H1 (cell line): ENCODE data around the gene AMY1B. TPM values are rescaled to one million over a fixed set of nuclear protein-coding genes. Genes with fewer than 3 reads are reported as not detected.
"Not testable (repeated sequence)": the region's sequence is repeated elsewhere in the genome, so short reads cannot be mapped to it uniquely, and the experiment has no call there.

Experiments
- CTCF ChIA-PET: fragments of 300-600 bp; sonication (Branson Sonifier 250); formaldehyde crosslinking; loops from one replicate; lab custom pipeline; 2021; ENCODE audit not compliant: partially characterized antibody; lab: Charles Lee
- POLR2A ChIA-PET: fragments of 300-600 bp; sonication (Branson Sonifier 250); formaldehyde crosslinking; loops from one replicate; lab custom pipeline; 2021; ENCODE audit warnings: inconsistent platforms; ENCODE audit not compliant: partially characterized antibody; lab: Charles Lee
- DNase-seq, 2 experiments: peaks; one replicate each; pipeline versions ENCODE4 v3.0.0 to v3.0.0-alpha.2; 2010 to 2022; ENCODE audit warnings: low spot score in 2 of 2, low read depth in 1 of 2, mixed read lengths in 1 of 2
- FAIRE-seq: peaks from 2 replicates; lab custom pipeline; 2011; peaks lifted over from hg19 to GRCh38; lab: Jason Lieb, UNC
- H2AFZ ChIP-seq: 2 replicates; pipeline ENCODE4 v1.8.1; 2012; ENCODE audit warnings: low read length, inconsistent platforms
- H2AK5ac ChIP-seq: 2 replicates; pipeline ENCODE4 v1.6.1; 2013; ENCODE audit warnings: low read depth, low read length
- H2BK120ac ChIP-seq: replicated peaks from 2 replicates; pipeline ENCODE3; 2013; ENCODE audit warnings: low read depth, low read length, inconsistent platforms
- H2BK12ac ChIP-seq: 2 replicates; pipeline ENCODE4 v1.6.1; 2013; ENCODE audit warnings: low read depth, low read length
- H2BK15ac ChIP-seq: 2 replicates; pipeline ENCODE4 v1.6.1; 2013; ENCODE audit warnings: low read length
- H2BK20ac ChIP-seq: 2 replicates; pipeline ENCODE4 v1.6.1; 2013; ENCODE audit warnings: low read length
- H2BK5ac ChIP-seq: 2 replicates; pipeline ENCODE4 v1.6.1; 2013; ENCODE audit warnings: low read depth, low read length
- H3K14ac ChIP-seq: 2 replicates; pipeline ENCODE4 v1.6.1; 2013; ENCODE audit warnings: inconsistent platforms; ENCODE audit not compliant: insufficient read length
- H3K18ac ChIP-seq: 2 replicates; pipeline ENCODE4 v1.6.1; 2013; ENCODE audit warnings: low read length; ENCODE audit errors: extremely low read depth
- H3K23ac ChIP-seq: 2 replicates; pipeline ENCODE4 v1.6.1; 2013; ENCODE audit warnings: inconsistent platforms; ENCODE audit not compliant: insufficient read length
- H3K23me2 ChIP-seq: 2 replicates; pipeline ENCODE4 v1.6.1; 2013; ENCODE audit warnings: low read depth, low read length
- H3K27ac ChIP-seq: 2 replicates; pipeline ENCODE4 v1.6.1; 2011; ENCODE audit warnings: low read depth, low read length, inconsistent platforms
- H3K27me3 ChIP-seq, 4 experiments: replicated peaks in 1 of 4; 1 replicate in 1 of 4; 2 replicates in 3 of 4; pipeline versions ENCODE4 v1.6.1 to v1.8.1; 2011 to 2013; ENCODE audit warnings: low read length in 3 of 4, mild to moderate bottlenecking in 3 of 4, inconsistent platforms in 2 of 4, mixed read lengths in 2 of 4, moderate library complexity in 1 of 4; ENCODE audit not compliant: control insufficient read depth in 3 of 4, insufficient read depth in 3 of 4; ENCODE audit errors: extremely low read depth in 1 of 4
- H3K36me3 ChIP-seq, 4 experiments: 2 replicates each; pipeline versions ENCODE4 v1.6.1 to v1.8.1; 2011 to 2013; ENCODE audit warnings: mild to moderate bottlenecking in 4 of 4, low read length in 3 of 4, moderate library complexity in 2 of 4, control low read depth in 1 of 4, inconsistent platforms in 1 of 4; ENCODE audit not compliant: insufficient read depth in 4 of 4, control insufficient read depth in 2 of 4
- H3K4ac ChIP-seq: replicated peaks from 2 replicates; pipeline ENCODE3; 2013; ENCODE audit warnings: low read length, low read depth, mixed read lengths, inconsistent platforms; ENCODE audit not compliant: insufficient read length
- H3K4me1 ChIP-seq, 4 experiments: replicated peaks in 1 of 4; 1 replicate in 1 of 4; 2 replicates in 3 of 4; pipeline versions ENCODE4 v1.6.1 to v1.8.1; 2011 to 2013; ENCODE audit warnings: low read length in 3 of 4, inconsistent platforms in 2 of 4, mixed read lengths in 1 of 4; ENCODE audit not compliant: insufficient read depth in 4 of 4, control insufficient read depth in 3 of 4
- H3K4me2 ChIP-seq, 2 experiments: 2 replicates each; pipeline versions ENCODE4 v1.6.1 to v1.8.1; 2011 to 2013; ENCODE audit warnings: low read depth in 2 of 2, low read length in 2 of 2, control low read depth in 1 of 2, inconsistent platforms in 1 of 2, mild to moderate bottlenecking in 1 of 2; ENCODE audit not compliant: insufficient read depth in 1 of 2
- H3K4me3 ChIP-seq, 4 experiments: fragments of 200-600, 300-600 bp in 1 of 4; sonication (generic), shearing (Covaris generic), sonication (Bioruptor Twin) in 1 of 4; 2 replicates each; pipeline versions ENCODE4 v1.5.1 to v1.8.1; 2011 to 2016; ENCODE audit warnings: low read length in 4 of 4, low read depth in 3 of 4, control low read depth in 2 of 4, inconsistent platforms in 2 of 4, mild to moderate bottlenecking in 2 of 4, mixed read lengths in 1 of 4, moderate library complexity in 1 of 4; ENCODE audit not compliant: insufficient read depth in 2 of 4; ENCODE audit errors: extremely low read depth in 1 of 4
- H3K56ac ChIP-seq: replicated peaks from 2 replicates; pipeline ENCODE3; 2013; ENCODE audit warnings: low read depth, mild to moderate bottlenecking, mixed read lengths, low read length, inconsistent platforms; ENCODE audit not compliant: insufficient read length
- H3K79me1 ChIP-seq: 2 replicates; pipeline ENCODE4 v1.6.1; 2013; ENCODE audit warnings: low read depth, low read length, control low read depth
- H3K79me2 ChIP-seq, 2 experiments: 2 replicates each; pipeline versions ENCODE4 v1.6.1 to v1.8.1; 2012 to 2013; ENCODE audit warnings: low read length in 2 of 2, mild to moderate bottlenecking in 2 of 2, inconsistent platforms in 1 of 2; ENCODE audit not compliant: insufficient read depth in 2 of 2, control insufficient read depth in 1 of 2
- H3K9ac ChIP-seq, 4 experiments: replicated peaks in 1 of 4; 1 replicate in 1 of 4; 2 replicates in 3 of 4; pipeline versions ENCODE4 v1.6.1 to v1.8.1; 2011 to 2013; ENCODE audit warnings: low read depth in 3 of 4, low read length in 3 of 4, control low read depth in 2 of 4, mild to moderate bottlenecking in 2 of 4, moderate library complexity in 2 of 4, inconsistent platforms in 1 of 4; ENCODE audit errors: extremely low read depth in 1 of 4
- H3K9me3 ChIP-seq, 2 experiments: 2 replicates each; pipeline versions ENCODE4 v1.6.1 to v1.8.1; 2012 to 2013; ENCODE audit warnings: mild to moderate bottlenecking in 2 of 2, moderate library complexity in 2 of 2, control low read depth in 1 of 2, inconsistent platforms in 1 of 2, low read depth in 1 of 2, low read length in 1 of 2, mixed read lengths in 1 of 2; ENCODE audit not compliant: insufficient read depth in 2 of 2
- H4K20me1 ChIP-seq, 2 experiments: replicated peaks in 1 of 2; 2 replicates each; pipeline versions ENCODE3 to v1.8.1; 2011 to 2013; ENCODE audit warnings: inconsistent platforms in 2 of 2, low read length in 2 of 2, mild to moderate bottlenecking in 1 of 2; ENCODE audit not compliant: insufficient read depth in 2 of 2, control insufficient read depth in 1 of 2
- H4K5ac ChIP-seq: 2 replicates; pipeline ENCODE4 v1.6.1; 2013; ENCODE audit warnings: low read length, low read depth, mixed read lengths, inconsistent platforms; ENCODE audit not compliant: insufficient read length
- H4K8ac ChIP-seq: 2 replicates; pipeline ENCODE4 v1.8.0; 2013; ENCODE audit warnings: mild to moderate bottlenecking, moderate library complexity, low read length, inconsistent platforms; ENCODE audit not compliant: insufficient read depth; ENCODE audit errors: extremely low read depth
- H4K91ac ChIP-seq: replicated peaks from 2 replicates; pipeline ENCODE3; 2013; ENCODE audit warnings: low read length, mixed read lengths, inconsistent platforms; ENCODE audit not compliant: insufficient read length
- WGBS, 2 experiments: shearing (Covaris generic) in 1 of 2; methylation state at CpG; one replicate each; pipeline versions ENCODE4 v1.1.6 to v1.1.7; 2013 to 2015; ENCODE audit warnings: low lambda C conversion rate in 2 of 2, mixed read lengths in 2 of 2, inconsistent platforms in 1 of 2, low coverage in 1 of 2, missing lambda C conversion rate in 1 of 2; ENCODE audit not compliant: insufficient replicate concordance in 2 of 2, insufficient coverage in 1 of 2, insufficient read length in 1 of 2; ENCODE audit errors: extremely low coverage in 1 of 2, missing lambda C conversion rate in 1 of 2; 5-methylcytosine and 5-hydroxymethylcytosine counted together
- polyA plus RNA-seq, 7 experiments: library from polyadenylated mRNA; depleted of rRNA in 3 of 7; stranded (reverse) in 5 of 7; unstranded in 2 of 7; fragments of >200 nt in 5 of 7; fragments of 200-250 nt in 2 of 7; gene quantifications; 1 replicate in 5 of 7; 2 replicates in 1 of 7; 4 replicates in 1 of 7; pipeline versions ENCODE4 v1.2.1 to v1.2.3, GENCODE V29; 2011 to 2013; ENCODE audit warnings: missing spikeins in 2 of 7, mixed read lengths in 2 of 7
- total RNA-seq: library from RNA; stranded (reverse); fragmentation: NEBNext Ultra II Directional; extraction: Animal tissue kit (Norgen Biotek cat#: 25700); gene quantifications from 2 replicates; pipeline ENCODE4 v1.2.1, GENCODE V29; 2021

AMY1B gene
- total and polyA plus RNA-seq, 2 of the 8 experiments (the other 6 are each of a cell fraction or from before 2014, with no cell fraction given): not detected

DNA sequence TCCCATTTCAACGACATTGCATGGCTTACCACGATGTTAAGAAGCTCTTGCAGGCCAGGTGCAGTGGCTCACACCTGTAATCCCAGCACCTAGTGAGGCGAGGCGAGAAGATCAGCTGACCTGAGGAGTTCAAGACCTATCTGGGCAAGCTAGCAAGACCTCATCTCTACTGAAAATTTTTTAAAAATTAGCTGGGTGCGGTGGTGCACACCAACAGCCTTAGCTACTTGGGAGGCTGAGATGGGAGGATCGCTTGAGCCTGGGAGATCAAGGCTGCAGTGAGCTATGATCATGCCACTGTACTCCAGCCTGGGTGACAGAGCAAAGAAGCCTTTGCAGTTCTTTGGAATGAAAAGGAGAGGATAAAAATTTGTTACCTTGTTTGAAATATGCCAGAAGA lies 21.4 kb upstream of the AMY1B start:
- H3K36me3 ChIP-seq, H3K23me2 ChIP-seq, POLR2A ChIA-PET, H3K4me3 ChIP-seq, H3K9me3 ChIP-seq, H2BK20ac ChIP-seq, H3K18ac ChIP-seq, H4K8ac ChIP-seq, CTCF ChIA-PET, H3K79me1 ChIP-seq, H2BK120ac ChIP-seq, H4K20me1 ChIP-seq, H3K14ac ChIP-seq, H3K4me2 ChIP-seq, H3K27me3 ChIP-seq, H2BK12ac ChIP-seq, DNase-seq, H3K4me1 ChIP-seq, FAIRE-seq, H4K5ac ChIP-seq, H2AK5ac ChIP-seq, H3K23ac ChIP-seq, H3K27ac ChIP-seq, H2BK5ac ChIP-seq, H3K79me2 ChIP-seq, H3K9ac ChIP-seq, H2BK15ac ChIP-seq, H3K4ac ChIP-seq, H3K56ac ChIP-seq, H2AFZ ChIP-seq, H4K91ac ChIP-seq: not testable (repeated sequence)
- WGBS, 2 experiments: 82% methylated on average over 6 of the region's 6 CpGs; no CpG with 5 or more reads in 1 of the 2 experiments

DNA sequence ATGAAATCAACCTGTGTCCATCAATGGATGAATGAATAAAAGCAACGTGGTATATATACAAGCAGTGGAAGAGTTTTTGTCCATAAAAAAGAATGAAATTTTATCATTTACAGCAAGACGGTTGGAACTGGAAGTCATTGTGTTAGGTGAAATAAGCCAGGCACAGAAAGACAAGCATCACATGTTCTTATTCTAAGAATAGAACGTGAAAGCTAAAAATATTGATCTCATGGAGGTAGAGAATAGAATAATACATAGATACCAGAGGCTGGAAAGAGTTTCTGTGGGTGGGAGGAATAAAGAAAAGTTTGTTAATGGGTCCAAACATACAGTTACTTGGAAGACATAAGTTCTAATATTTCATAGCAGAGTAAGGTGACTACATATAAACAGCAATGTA lies 14.4 kb upstream of the AMY1B start:
- H2AK5ac ChIP-seq, H2BK12ac ChIP-seq, H4K91ac ChIP-seq, H2BK5ac ChIP-seq, H3K79me1 ChIP-seq, H2BK20ac ChIP-seq, H4K8ac ChIP-seq, H3K23me2 ChIP-seq, H3K79me2 ChIP-seq, H4K20me1 ChIP-seq, H3K4me1 ChIP-seq, FAIRE-seq, POLR2A ChIA-PET, H3K4ac ChIP-seq, DNase-seq, H3K27ac ChIP-seq, H3K23ac ChIP-seq, H2BK15ac ChIP-seq, H3K4me2 ChIP-seq, H3K4me3 ChIP-seq, CTCF ChIA-PET, H4K5ac ChIP-seq, H3K56ac ChIP-seq, H2BK120ac ChIP-seq, H3K9me3 ChIP-seq, H3K36me3 ChIP-seq, H2AFZ ChIP-seq, H3K18ac ChIP-seq, H3K9ac ChIP-seq, H3K14ac ChIP-seq, H3K27me3 ChIP-seq: not testable (repeated sequence)
- WGBS, 2 experiments: no CpG with 5 or more reads among the region's 3 CpGs
